Effector CD4-positive, alpha-beta T cell (primary cell): ENCODE results near the gene REC114. TPM values are rescaled to one million over a fixed set of nuclear protein-coding genes. Genes with fewer than 3 reads are reported as not detected.
"Not testable (repeated sequence)": the region's sequence is repeated elsewhere in the genome, so short reads cannot be mapped to it uniquely, and the experiment has no call there.

Experiments
- DNase-seq: peaks from one replicate; pipeline ENCODE4 v3.0.0-alpha.2; 2020
- total RNA-seq: gene quantifications from one replicate; lab custom pipeline; 2026; lab: John Stamatoyannopoulos, UW

The REC114 gene
- total RNA-seq: not detected

- no peak for DNase-seq
Measured at GRCh38 chr15:73442968-73443367, at the start of gene REC114. REC114 (plus strand) TSS chr15:73443164; CDS start chr15:73443186, 22 bp downstream.

- DNase-seq: no peak
Measured at GRCh38 chr15:73393336-73393735, 49.6 kb upstream of the REC114 start.

GRCh38 chr15:73394782-73395181, 48.2 kb upstream of the REC114 start:
- DNase-seq: no peak

GRCh38 chr15:73395671-73396070, 47.3 kb upstream of the REC114 start:
- no peak for DNase-seq

- DNase-seq: no peak
Measured at GRCh38 chr15:73397461-73397860, 45.5 kb upstream of the REC114 start.

- no peak for DNase-seq
Measured at GRCh38 chr15:73398861-73399260, 44.1 kb upstream of the REC114 start.

- not testable (repeated sequence) for DNase-seq
Measured at GRCh38 chr15:73400222-73400621, 42.7 kb upstream of the REC114 start.

- no peak for DNase-seq
Measured at GRCh38 chr15:73403171-73403570, 39.8 kb upstream of the REC114 start.

GRCh38 chr15:73414876-73415275, 28.1 kb upstream of the REC114 start:
- DNase-seq: no peak

- no peak for DNase-seq
Measured at GRCh38 chr15:73424506-73424905, 18.5 kb upstream of the REC114 start.

- no peak for DNase-seq
Measured at GRCh38 chr15:73425510-73425909, 17.5 kb upstream of the REC114 start.

GRCh38 chr15:73426323-73426994, 16.5 kb upstream of the REC114 start:
- no peak for DNase-seq

- not testable (repeated sequence) for DNase-seq
Measured at GRCh38 chr15:73431329-73431728, 11.6 kb upstream of the REC114 start.

- DNase-seq: no peak
Measured at GRCh38 chr15:73433873-73434272, 9.1 kb upstream of the REC114 start.

GRCh38 chr15:73436613-73437012, 6.4 kb upstream of the REC114 start:
- DNase-seq: no peak

- no peak for DNase-seq
Measured at GRCh38 chr15:73437543-73438109, 5.3 kb upstream of the REC114 start.

- DNase-seq: no peak
Measured at GRCh38 chr15:73438651-73439050, 4.3 kb upstream of the REC114 start.

- no peak for DNase-seq
Measured at GRCh38 chr15:73440571-73440970, 2.4 kb upstream of the REC114 start.

GRCh38 chr15:73442421-73442820, 543 bp upstream of the REC114 start:
- DNase-seq: no peak

- not testable (repeated sequence) for DNase-seq
Measured at GRCh38 chr15:73447471-73447870, 4.5 kb downstream of the REC114 start.

GRCh38 chr15:73448158-73448758, 5.3 kb downstream of the REC114 start:
- DNase-seq: not testable (repeated sequence)

- not testable (repeated sequence) for DNase-seq
Measured at GRCh38 chr15:73449980-73450379, 7.0 kb downstream of the REC114 start.

- no peak for DNase-seq
Measured at GRCh38 chr15:73454096-73454495, 11.1 kb downstream of the REC114 start.

- no peak for DNase-seq
Measured at GRCh38 chr15:73455876-73456275, 12.9 kb downstream of the REC114 start.
